Measurements from ENCODE around the gene SLC16A12. TPM values are rescaled to one million over a fixed set of nuclear protein-coding genes. Genes with fewer than 3 reads are reported as not detected.

Gene SLC16A12
- total and polyA plus RNA-seq, 2 of the 13 experiments (the other 11 are each of a cell fraction or from before 2014, with no cell fraction given): 0.02 TPM; not detected in 1

DNA sequence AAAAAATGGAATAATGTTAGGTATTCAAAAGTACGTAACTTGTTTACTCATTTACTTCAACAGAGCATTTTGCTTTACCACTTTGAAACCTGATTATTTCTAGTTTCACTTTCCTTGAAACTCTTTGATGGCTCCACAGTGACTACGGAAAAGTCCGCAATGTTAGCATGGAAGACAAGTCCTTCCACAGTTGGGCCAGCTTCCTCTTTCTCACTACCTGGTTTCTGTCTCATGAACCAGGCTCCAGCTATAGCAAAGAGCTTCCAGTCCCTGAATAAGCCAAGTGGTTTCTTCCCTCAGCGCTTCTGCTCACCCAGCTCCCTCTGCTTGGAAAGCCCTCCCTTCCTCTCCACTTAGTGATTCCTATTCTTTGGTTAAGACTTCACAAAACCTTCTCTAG, 44.8 kb upstream of the SLC16A12 start (continued):
- no peak for TF ChIP-seq HDAC2 (CRISPR knock-in tag; IDR thresholded peaks at IDR 0.05)
- TF ChIP-seq, protein P1, sequence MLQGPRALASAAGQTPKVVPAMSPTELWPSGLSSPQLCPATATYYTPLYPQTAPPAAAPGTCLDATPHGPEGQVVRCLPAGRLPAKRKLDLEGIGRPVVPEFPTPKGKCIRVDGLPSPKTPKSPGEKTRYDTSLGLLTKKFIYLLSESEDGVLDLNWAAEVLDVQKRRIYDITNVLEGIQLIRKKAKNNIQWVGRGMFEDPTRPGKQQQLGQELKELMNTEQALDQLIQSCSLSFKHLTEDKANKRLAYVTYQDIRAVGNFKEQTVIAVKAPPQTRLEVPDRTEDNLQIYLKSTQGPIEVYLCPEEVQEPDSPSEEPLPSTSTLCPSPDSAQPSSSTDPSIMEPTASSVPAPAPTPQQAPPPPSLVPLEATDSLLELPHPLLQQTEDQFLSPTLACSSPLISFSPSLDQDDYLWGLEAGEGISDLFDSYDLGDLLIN (CRISPR knock-in tag; IDR thresholded peaks at IDR 0.05; ENCODE audit: borderline replicate concordance): no peak
- TF ChIP-seq ZNF441 (CRISPR knock-in tag; IDR thresholded peaks at IDR 0.05; ENCODE audit: borderline replicate concordance): no peak
- TF ChIP-seq ELF3 (CRISPR knock-in tag; IDR thresholded peaks at IDR 0.05): no peak

DNA sequence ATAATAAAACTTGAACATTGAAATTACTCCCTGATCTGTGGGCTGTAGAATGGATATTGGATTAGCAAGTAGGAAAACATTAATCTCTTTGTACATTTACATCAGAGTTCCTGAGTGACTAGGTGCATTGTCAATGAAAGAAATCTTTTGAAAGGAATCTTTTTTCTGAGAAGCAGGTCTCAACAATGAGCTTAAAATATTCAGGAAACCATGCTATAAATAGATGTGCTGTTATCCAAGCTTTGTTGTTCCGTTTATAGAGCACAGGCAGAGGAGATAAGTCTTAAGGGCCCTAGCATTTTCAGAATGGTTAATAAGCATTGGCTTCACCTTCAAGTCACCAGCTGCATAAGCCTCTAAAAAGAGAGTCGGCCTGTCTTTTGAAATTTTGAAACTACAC, 41.3 kb upstream of the SLC16A12 start:
- WGBS (ENCODE audit: low lambda C conversion rate): 75% methylated on average over 2 of the region's 2 CpGs
- POLR2A ChIA-PET: interaction anchor here (1.3 kb wide), 1 partner anchor 125 kb away, joined by 3 read pairs; the partner anchor contains the start of gene KIF20B
- TF ChIP-seq, protein P2, sequence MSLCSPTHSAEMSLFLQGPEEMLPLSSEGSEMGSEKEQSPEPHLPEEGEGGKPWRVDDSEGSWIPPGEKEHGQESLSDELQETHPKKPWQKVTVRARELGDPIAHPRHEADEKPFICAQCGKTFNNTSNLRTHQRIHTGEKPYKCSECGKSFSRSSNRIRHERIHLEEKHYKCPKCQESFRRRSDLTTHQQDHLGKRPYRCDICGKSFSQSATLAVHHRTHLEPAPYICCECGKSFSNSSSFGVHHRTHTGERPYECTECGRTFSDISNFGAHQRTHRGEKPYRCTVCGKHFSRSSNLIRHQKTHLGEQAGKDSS (CRISPR knock-in tag; IDR thresholded peaks at IDR 0.05; ENCODE audit: borderline replicate concordance, low read depth): no peak
- TF ChIP-seq FOXP1 (IDR thresholded peaks at IDR 0.05) (no peak), FOXP1 (CRISPR knock-in tag; IDR thresholded peaks at IDR 0.05) (no peak), ZNF367 (CRISPR knock-in tag; IDR thresholded peaks at IDR 0.05; ENCODE audit: borderline replicate concordance) (no peak), SCMH1 (CRISPR knock-in tag; IDR thresholded peaks at IDR 0.05; ENCODE audit: borderline replicate concordance) (no peak), MAFG (CRISPR knock-in tag; IDR thresholded peaks at IDR 0.05) (no peak), GATAD1 (CRISPR knock-in tag; IDR thresholded peaks at IDR 0.05) (no peak), MTF2 (CRISPR knock-in tag; IDR thresholded peaks at IDR 0.05; ENCODE audit: borderline replicate concordance) (no peak), NR1H2 (CRISPR knock-in tag; IDR thresholded peaks at IDR 0.05; ENCODE audit: borderline replicate concordance, low read depth) (no peak), ARNTL (CRISPR knock-in tag; IDR thresholded peaks at IDR 0.05) (no peak), TARDBP (CRISPR knock-in tag; IDR thresholded peaks at IDR 0.05) (no peak)
- TF ChIP-seq, protein P3, sequence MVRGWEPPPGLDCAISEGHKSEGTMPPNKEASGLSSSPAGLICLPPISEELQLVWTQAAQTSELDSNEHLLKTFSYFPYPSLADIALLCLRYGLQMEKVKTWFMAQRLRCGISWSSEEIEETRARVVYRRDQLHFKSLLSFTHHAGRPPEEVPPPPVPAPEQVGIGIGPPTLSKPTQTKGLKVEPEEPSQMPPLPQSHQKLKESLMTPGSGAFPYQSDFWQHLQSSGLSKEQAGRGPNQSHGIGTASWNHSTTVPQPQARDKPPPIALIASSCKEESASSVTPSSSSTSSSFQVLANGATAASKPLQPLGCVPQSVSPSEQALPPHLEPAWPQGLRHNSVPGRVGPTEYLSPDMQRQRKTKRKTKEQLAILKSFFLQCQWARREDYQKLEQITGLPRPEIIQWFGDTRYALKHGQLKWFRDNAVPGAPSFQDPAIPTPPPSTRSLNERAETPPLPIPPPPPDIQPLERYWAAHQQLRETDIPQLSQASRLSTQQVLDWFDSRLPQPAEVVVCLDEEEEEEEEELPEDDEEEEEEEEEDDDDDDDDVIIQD (CRISPR knock-in tag; IDR thresholded peaks at IDR 0.05; ENCODE audit: low read depth): no peak
- TF ChIP-seq, protein P4, sequence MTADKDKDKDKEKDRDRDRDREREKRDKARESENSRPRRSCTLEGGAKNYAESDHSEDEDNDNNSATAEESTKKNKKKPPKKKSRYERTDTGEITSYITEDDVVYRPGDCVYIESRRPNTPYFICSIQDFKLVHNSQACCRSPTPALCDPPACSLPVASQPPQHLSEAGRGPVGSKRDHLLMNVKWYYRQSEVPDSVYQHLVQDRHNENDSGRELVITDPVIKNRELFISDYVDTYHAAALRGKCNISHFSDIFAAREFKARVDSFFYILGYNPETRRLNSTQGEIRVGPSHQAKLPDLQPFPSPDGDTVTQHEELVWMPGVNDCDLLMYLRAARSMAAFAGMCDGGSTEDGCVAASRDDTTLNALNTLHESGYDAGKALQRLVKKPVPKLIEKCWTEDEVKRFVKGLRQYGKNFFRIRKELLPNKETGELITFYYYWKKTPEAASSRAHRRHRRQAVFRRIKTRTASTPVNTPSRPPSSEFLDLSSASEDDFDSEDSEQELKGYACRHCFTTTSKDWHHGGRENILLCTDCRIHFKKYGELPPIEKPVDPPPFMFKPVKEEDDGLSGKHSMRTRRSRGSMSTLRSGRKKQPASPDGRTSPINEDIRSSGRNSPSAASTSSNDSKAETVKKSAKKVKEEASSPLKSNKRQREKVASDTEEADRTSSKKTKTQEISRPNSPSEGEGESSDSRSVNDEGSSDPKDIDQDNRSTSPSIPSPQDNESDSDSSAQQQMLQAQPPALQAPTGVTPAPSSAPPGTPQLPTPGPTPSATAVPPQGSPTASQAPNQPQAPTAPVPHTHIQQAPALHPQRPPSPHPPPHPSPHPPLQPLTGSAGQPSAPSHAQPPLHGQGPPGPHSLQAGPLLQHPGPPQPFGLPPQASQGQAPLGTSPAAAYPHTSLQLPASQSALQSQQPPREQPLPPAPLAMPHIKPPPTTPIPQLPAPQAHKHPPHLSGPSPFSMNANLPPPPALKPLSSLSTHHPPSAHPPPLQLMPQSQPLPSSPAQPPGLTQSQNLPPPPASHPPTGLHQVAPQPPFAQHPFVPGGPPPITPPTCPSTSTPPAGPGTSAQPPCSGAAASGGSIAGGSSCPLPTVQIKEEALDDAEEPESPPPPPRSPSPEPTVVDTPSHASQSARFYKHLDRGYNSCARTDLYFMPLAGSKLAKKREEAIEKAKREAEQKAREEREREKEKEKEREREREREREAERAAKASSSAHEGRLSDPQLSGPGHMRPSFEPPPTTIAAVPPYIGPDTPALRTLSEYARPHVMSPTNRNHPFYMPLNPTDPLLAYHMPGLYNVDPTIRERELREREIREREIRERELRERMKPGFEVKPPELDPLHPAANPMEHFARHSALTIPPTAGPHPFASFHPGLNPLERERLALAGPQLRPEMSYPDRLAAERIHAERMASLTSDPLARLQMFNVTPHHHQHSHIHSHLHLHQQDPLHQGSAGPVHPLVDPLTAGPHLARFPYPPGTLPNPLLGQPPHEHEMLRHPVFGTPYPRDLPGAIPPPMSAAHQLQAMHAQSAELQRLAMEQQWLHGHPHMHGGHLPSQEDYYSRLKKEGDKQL (CRISPR knock-in tag; IDR thresholded peaks at IDR 0.05; ENCODE audit: low read depth): no peak

More for the DNA sequence above, 41.3 kb upstream of the SLC16A12 start:
- H3K9me3 ChIP-seq (ENCODE audit: low read length): no peaks in the 10 kb centered on the region
- no peak for ATAC-seq
- BruUV-seq (replicated peaks): no TSS peak
- no peak for DNase-seq (ENCODE audit: low spot score)
- FAIRE-seq: no peak
- no peak overlapping the region for H3K27ac ChIP-seq (ENCODE audit: extremely low read length, insufficient read depth, low read length)
- peaks cover 27% of the 10 kb centered on the region for H3K4me1 ChIP-seq (ENCODE audit: insufficient read depth, low read length)
- no peak overlapping the region for H3K9ac ChIP-seq (ENCODE audit: insufficient read depth, low read depth, low read length)
- CTCF ChIA-PET (ENCODE audit: low intra/inter-chr PET ratio, low total read pairs): no interaction called here
- no peaks in the 10 kb centered on the region for H3K79me2 ChIP-seq (ENCODE audit: insufficient read depth, low read length)
- no peak overlapping the region for H2AFZ ChIP-seq (ENCODE audit: low read length)
- H3K36me3 ChIP-seq (replicated peaks in 1 of 2; ENCODE audit: control insufficient read depth in 1 of 2, insufficient read depth in 2 of 2, low read length in 2 of 2): no peaks in the 10 kb centered on the region
- intact Hi-C loops (cut with micrococcal nuclease; ENCODE audit: unreplicated experiment): no loop called here
- in situ Hi-C loops (cut with HindIII; ENCODE audit: extremely low pct_ligation_motif_present, low pct_unique_long_range_greater_than_20kb): no loop called here
- no peaks in the 10 kb centered on the region for H4K20me1 ChIP-seq (ENCODE audit: insufficient read depth, low read length)
- no peaks in the 10 kb centered on the region for H3K27me3 ChIP-seq (ENCODE audit: control insufficient read depth in 1 of 2, insufficient read depth in 2 of 2, low read length in 2 of 2)
- H3K4me3 ChIP-seq (replicated peaks in 1 of 3; ENCODE audit: insufficient read depth in 1 of 3, low read depth in 2 of 3, low read length in 3 of 3): no peak overlapping the region
- no peak overlapping the region for H3K4me2 ChIP-seq (ENCODE audit: low read depth, low read length)
